SKM-1 (cell line): Measurements from ENCODE around the gene TAAR2.
"Not testable (repeated sequence)": the region's sequence is repeated elsewhere in the genome, so short reads cannot be mapped to it uniquely, and the experiment has no call there.

Experiments used
- DNase-seq: peaks from one replicate; lab custom pipeline; 2025; ENCODE audit not compliant: unreplicated experiment; lab: John Stamatoyannopoulos, UW

TAAR2 gene

GRCh38 chr6:132614554-132614953 lies 9.5 kb downstream of the TAAR2 start:
- DNase-seq, result no peak

- DNase-seq, result no peak
These were observed 11.5 kb downstream of the TAAR2 start for GRCh38 chr6:132612449-132613108.

DNA sequence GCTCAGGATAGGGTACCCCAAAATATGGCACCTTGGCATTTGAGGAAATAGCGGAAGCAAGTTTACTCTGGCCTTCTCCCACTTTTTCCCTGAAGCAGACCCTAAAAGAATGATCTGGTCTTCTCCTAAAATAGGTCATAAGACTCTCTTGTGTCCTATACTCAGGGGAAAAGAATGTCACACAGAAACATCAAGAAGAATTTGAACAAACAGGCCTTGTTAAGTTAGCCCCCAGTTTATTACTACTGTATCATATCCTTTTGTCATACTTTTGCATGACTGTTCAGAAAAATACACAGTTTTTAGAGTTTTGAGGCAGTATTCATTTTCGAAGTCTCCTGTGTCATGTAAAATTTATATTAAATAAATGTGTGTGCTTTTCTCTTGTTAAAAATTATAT lies 12.5 kb downstream of the TAAR2 start:
- no peak for DNase-seq

DNA sequence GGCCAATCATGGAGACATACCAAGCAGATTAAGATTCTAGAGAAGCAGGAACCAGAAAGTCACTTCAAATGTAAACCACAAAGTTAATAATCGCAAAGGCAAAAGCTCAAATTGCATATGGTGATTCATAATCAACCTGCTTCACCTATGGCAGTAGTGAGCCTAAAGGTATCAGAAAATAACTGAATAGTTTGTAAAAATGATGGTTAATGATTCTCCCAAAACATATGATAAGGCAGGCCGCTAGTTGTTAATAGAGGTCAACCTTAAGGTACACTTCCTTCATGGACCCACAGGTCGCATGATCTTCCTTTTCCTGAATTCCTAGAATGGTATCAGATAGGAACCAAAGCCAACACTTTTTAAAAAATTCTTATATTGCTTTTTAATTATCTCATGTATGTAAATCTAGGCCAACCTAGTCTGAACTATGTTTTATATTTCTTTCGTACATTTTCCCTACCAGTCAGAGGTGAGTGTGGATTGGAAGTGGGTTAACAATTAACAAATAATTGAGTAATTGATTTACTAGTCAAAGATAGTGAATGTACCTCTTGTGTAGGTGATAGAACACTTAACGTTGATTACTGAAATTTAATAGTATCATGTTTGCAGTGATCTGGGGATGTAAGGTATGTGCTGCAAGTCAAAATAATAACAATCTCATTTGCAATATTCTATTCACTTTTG lies 16.4 kb downstream of the TAAR2 start:
- DNase-seq, result no peak

GRCh38 chr6:132604635-132605152 lies 19.4 kb downstream of the TAAR2 start:
- DNase-seq, result no peak

DNA sequence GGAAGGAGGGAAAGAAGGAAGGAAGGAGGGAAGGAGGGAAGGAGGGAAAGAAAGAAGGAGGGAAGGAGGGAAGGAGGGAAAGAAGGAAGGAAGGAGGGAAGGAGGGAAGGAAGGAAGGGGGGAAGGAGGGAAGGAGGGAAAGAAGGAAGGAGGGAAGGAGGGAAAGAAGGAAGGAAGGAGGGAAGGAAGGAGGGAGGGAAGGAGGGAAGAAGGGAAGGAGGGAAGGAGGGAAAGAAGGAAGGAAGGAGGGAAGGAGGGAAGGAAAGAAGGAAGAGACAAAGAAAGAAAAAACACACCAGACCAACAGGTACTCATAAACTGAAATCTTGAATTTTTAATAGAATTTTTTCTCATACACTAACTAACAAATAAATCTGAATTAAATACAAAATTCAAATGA lies 23.2 kb downstream of the TAAR2 start:
- DNase-seq, result not testable (repeated sequence)

DNA sequence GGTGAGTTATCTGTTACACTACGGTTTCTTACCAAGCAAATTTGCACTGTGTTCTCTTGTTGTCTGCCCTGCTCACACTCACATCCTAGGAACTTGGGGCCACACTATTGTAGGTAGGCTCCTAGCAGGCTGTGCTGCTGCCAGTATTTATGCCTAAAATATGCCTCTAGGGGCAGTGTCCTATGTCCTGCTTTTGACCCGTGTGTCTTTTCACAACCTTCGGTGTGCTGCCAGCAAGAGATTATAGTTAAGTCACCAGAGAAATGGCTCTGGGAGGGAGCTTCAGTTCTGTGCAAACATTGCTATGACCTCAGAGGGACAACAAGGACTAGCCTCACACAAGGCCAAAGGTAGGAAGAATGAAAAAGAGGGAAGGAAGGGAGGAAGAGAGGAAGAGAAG lies 25.6 kb downstream of the TAAR2 start:
- peak; percentile 13 for DNase-seq

- DNase-seq, result no peak
These were observed 27.9 kb downstream of the TAAR2 start for GRCh38 chr6:132596201-132596600.

GRCh38 chr6:132592855-132593254 lies 31.2 kb downstream of the TAAR2 start:
- peak; percentile 76 for DNase-seq

- DNase-seq, result no peak
These were observed 33.7 kb downstream of the TAAR2 start for GRCh38 chr6:132590362-132590761.

GRCh38 chr6:132589454-132589853 lies 34.6 kb downstream of the TAAR2 start, which contains the start of gene TAAR5:
Gene TAAR5, minus strand, starts transcription at chr6:132589741. Its CDS starts 55 bp downstream, at chr6:132589686.
- DNase-seq, result no peak

GRCh38 chr6:132587424-132587823 lies 36.7 kb downstream of the TAAR2 start:
- DNase-seq, result peak; percentile 82

DNA sequence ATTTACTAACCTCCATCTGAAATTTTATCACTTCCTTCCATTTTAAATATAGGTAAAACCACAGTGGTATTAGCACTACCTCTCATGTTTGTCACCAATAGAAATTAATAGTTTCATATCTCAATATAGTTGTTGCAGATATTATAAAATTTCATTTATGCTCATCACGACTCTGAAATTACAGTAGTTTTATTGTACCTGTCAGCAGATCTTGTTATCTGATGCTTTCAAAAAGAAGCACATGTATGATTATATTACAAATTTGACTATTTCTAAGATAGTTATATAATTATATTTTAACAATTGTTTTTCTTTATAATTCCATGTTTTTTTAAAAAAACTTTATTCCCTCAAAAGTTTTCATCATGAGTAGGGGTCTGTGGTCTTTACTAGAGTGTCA lies 39.4 kb downstream of the TAAR2 start:
- no peak for DNase-seq

DNA sequence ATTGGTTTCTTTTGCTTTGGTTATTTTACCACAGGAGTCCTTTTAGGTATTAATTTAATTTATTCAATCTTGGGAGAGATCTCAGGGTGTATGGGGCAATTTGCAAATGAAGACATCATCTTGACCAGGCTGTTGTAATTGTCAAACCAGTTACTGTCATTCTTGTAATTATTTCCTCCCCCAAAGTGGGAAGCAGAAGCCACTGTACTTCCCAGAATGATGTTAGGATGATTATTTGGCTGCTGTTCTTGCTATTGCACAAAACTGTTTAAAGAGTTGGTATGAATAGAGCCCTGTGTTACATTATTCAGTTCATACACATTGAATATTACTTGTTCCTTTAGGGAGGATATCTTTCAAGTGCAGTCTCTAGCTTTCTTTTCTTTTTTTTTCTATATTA lies 52.3 kb downstream of the TAAR2 start:
- DNase-seq, result peak; percentile 23

- no peak for DNase-seq
These were observed 53.8 kb downstream of the TAAR2 start, which contains the start of gene TAAR6 for GRCh38 chr6:132570221-132570777. Gene TAAR6, plus strand, starts transcription at chr6:132570322. Its CDS starts 0 bp downstream, at chr6:132570322.

GRCh38 chr6:132569170-132569569 lies 54.9 kb downstream of the TAAR2 start:
- no peak for DNase-seq

DNA sequence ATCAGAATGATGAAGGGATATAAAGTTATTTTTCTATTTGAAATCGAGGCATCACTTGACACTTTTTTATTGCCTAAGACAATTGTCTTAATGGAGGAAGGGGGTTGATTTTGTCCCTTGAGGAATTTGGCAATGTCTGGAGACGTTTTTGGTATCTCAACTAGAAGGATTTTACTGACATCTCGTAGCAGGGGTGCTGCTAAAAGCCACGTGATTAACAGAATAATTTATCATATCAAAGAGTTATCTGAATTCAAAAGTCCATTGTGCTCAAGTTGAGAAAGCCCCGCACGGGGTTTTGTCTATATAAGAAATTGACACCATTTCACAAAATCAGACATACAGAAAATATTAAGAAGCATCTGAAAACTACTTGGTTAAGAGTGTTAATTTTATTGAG lies 55.5 kb downstream of the TAAR2 start:
- no peak for DNase-seq

GRCh38 chr6:132567566-132567965 lies 56.5 kb downstream of the TAAR2 start:
- no peak for DNase-seq
